Gastrocnemius medialis (tissue), 4 donors: ENCODE results near the gene SIDT1. TPM values are rescaled to one million over a fixed set of nuclear protein-coding genes. Genes with fewer than 3 reads are reported as not detected.

Experiments used
- ATAC-seq, 2 donors: fragments of 150-250 bp; one replicate each; pipeline ENCODE4 v1.9.1; 2016
- DNase-seq, 2 donors: peaks; one replicate each; pipeline ENCODE4 v3.0.0-alpha.2; 2019
- H3K27ac ChIP-seq, 4 donors: fragments of 200-600 bp; sonication (generic); 1 replicate in 1 of 4; 2 replicates in 3 of 4; pipeline ENCODE4 v1.5.1; 2016 to 2018; ENCODE audit warnings: mild to moderate bottlenecking in 2 of 4, moderate library complexity in 1 of 4
- H3K27me3 ChIP-seq, 3 donors: fragments of 200-600 bp; sonication (generic) in 2 of 3; 1 replicate in 1 of 3; 2 replicates in 2 of 3; pipeline versions ENCODE4 v1.5.1 to v1.6.0; 2016 to 2019; ENCODE audit warnings: mild to moderate bottlenecking in 1 of 3, moderate library complexity in 1 of 3
- H3K36me3 ChIP-seq, 2 donors: fragments of 200-600 bp; sonication (generic) in 1 of 2; one replicate each; pipeline ENCODE4 v1.5.1; 2017 to 2018
- H3K4me1 ChIP-seq, 2 donors: fragments of 200-600 bp; sonication (generic) in 1 of 2; one replicate each; pipeline ENCODE4 v1.5.1; 2016 to 2017; ENCODE audit warnings: mild to moderate bottlenecking in 2 of 2
- H3K4me3 ChIP-seq, 4 donors: fragments of 200-600 bp; sonication (generic) in 3 of 4; 1 replicate in 1 of 4; 2 replicates in 3 of 4; pipeline ENCODE4 v1.5.1; 2016 to 2019; ENCODE audit warnings: mild to moderate bottlenecking in 2 of 4
- H3K9me3 ChIP-seq, 3 donors: fragments of 200-600 bp; sonication (generic) in 2 of 3; 1 replicate in 1 of 3; 2 replicates in 2 of 3; pipeline ENCODE4 v1.5.1; 2016 to 2019
- CTCF ChIP-seq, 5 experiments: fragments of 450-650 bp in 3 of 5; fragments of 200-600 bp in 2 of 5; sonication (generic) in 2 of 5; IDR thresholded peaks in 4 of 5; conservative IDR thresholded peaks in 1 of 5; 1 replicate in 4 of 5; 2 replicates in 1 of 5; pipeline ENCODE4 v1.5.1; 2016 to 2019; ENCODE audit warnings: antibody characterized with exemption in 5 of 5, mild to moderate bottlenecking in 3 of 5, moderate library complexity in 3 of 5
- POLR2A ChIP-seq, 2 donors: fragments of 450-650 bp; IDR thresholded peaks; one replicate each; pipeline ENCODE4 v1.6.1; 2017; ENCODE audit warnings: antibody characterized with exemption in 2 of 2, mild to moderate bottlenecking in 2 of 2, moderate library complexity in 2 of 2
- in situ Hi-C, 4 donors: fragments of 200-750 bp; cut with MboI; loops; one replicate each; pipeline versions ENCODE4 v1.15.0 to v1.8.0; 2017; ENCODE audit warnings: low sequenced_read_pairs in 4 of 4
- intact Hi-C: fragments of 100-400 bp; cut with DNase I; formaldehyde crosslinking; loops from one replicate; pipeline ENCODE4 v1.15.1; 2023; ENCODE audit warnings: low total_unique reads
- total RNA-seq, 4 donors: library from RNA; depleted of rRNA; stranded (reverse); fragments of >200 nt; gene quantifications; one replicate each; pipeline versions ENCODE4 v1.1.0 to v1.2.3, GENCODE V29; 2016

Gene SIDT1
- total RNA-seq, 4 donors from 2014 or later: 0.13 to 0.87 (median 0.19) TPM; not detected in 1

GRCh38 chr3:113545594-113545993 lies 13.2 kb downstream of the SIDT1 start:
- intact Hi-C loops: no loop called here
- H3K4me3 ChIP-seq: no peak overlapping the region
- H3K36me3 ChIP-seq: no peaks in the 10 kb centered on the region
- no peaks in the 10 kb centered on the region for H3K27me3 ChIP-seq
- DNase-seq (no peak), ATAC-seq (no peak)
- no peaks in the 10 kb centered on the region for H3K9me3 ChIP-seq
- H3K4me1 ChIP-seq: no peaks in the 10 kb centered on the region
- in situ Hi-C loops: no loop called here
- no peak for TF ChIP-seq POLR2A (IDR thresholded peaks at IDR 0.05)
- no peak for TF ChIP-seq CTCF (IDR thresholded peaks at IDR 0.05 in 4 of 5, conservative IDR thresholded peaks at IDR 0.05 in 1 of 5)
- H3K27ac ChIP-seq: no peak overlapping the region

GRCh38 chr3:113546414-113546893 lies 14.1 kb downstream of the SIDT1 start:
- intact Hi-C loops: no loop called here
- DNase-seq: no peak

DNA sequence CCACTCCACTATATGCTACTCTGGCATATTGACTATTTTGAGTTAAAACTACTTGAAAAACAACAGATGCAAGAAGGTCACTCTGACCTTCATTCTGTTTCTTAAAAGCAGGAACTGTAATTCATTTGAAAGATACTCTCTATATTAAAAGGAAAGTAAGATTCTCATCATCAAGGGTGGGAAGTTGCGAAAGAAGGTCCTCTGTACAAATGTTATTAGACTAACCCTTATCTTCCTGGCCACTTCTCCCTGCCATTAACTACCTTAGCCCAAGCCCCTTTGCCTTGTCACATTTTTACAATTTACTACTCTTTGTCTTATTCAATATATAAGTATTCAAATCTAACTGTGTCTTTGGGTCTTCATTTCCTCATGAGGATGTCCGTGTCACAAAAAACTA lies 16.1 kb downstream of the SIDT1 start:
- TF ChIP-seq CTCF (IDR thresholded peaks at IDR 0.05 in 4 of 5, conservative IDR thresholded peaks at IDR 0.05 in 1 of 5): no peak
- in situ Hi-C loops: no loop called here
- H3K36me3 ChIP-seq: no peaks in the 10 kb centered on the region
- H3K27ac ChIP-seq: no peak overlapping the region
- ATAC-seq: no peak
- H3K4me3 ChIP-seq: no peak overlapping the region
- DNase-seq: no peak
- H3K4me1 ChIP-seq: no peaks in the 10 kb centered on the region
- intact Hi-C loops: no loop called here
- no peaks in the 10 kb centered on the region for H3K9me3 ChIP-seq
- H3K27me3 ChIP-seq: no peaks in the 10 kb centered on the region

More at GRCh38 chr3:113546414-113546893, 14.1 kb downstream of the SIDT1 start:
- TF ChIP-seq CTCF (IDR thresholded peaks at IDR 0.05 in 4 of 5, conservative IDR thresholded peaks at IDR 0.05 in 1 of 5): no peak
- TF ChIP-seq POLR2A (IDR thresholded peaks at IDR 0.05): no peak
- Histone ChIP-seq H3K9me3 (no peaks in the 10 kb centered on the region), H3K27ac (no peak overlapping the region), H3K4me1 (no peaks in the 10 kb centered on the region), H3K4me3 (no peak overlapping the region), H3K27me3 (no peaks in the 10 kb centered on the region), H3K36me3 (no peaks in the 10 kb centered on the region)
- ATAC-seq: no peak
- in situ Hi-C loops: no loop called here

DNA sequence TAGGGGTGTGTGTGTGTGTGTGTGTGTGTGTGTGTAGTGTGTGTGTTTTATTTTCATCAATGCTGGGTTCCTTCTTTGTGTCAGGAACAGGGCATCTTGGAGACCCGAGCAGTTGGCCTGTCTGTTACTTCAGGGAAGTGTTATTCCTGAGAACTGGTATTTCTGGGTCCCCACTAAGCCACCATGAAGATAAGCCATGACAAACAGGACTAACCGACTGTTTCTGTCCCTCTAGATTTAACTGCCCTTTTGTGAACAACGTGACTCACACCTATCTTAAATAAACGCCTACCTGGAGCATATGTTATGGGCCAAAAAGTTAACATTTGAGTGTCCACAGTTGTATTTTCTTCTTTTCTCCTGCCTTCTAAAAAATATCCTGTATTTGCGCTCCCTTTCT lies 19.5 kb downstream of the SIDT1 start:
- no peaks in the 10 kb centered on the region for H3K9me3 ChIP-seq
- H3K4me1 ChIP-seq: no peaks in the 10 kb centered on the region
- no peak overlapping the region for H3K4me3 ChIP-seq
- no peak for DNase-seq
- TF ChIP-seq POLR2A (IDR thresholded peaks at IDR 0.05) (no peak), CTCF (IDR thresholded peaks at IDR 0.05 in 4 of 5, conservative IDR thresholded peaks at IDR 0.05 in 1 of 5) (no peak)
- no peaks in the 10 kb centered on the region for H3K27me3 ChIP-seq
- no peak for ATAC-seq
- H3K36me3 ChIP-seq: no peaks in the 10 kb centered on the region
- no peak overlapping the region for H3K27ac ChIP-seq
- in situ Hi-C loops (no loop called here), intact Hi-C loops (no loop called here)

GRCh38 chr3:113552851-113553250 lies 20.5 kb downstream of the SIDT1 start:
- intact Hi-C loops: no loop called here
- ATAC-seq (no peak), DNase-seq (no peak)
- TF ChIP-seq CTCF (IDR thresholded peaks at IDR 0.05 in 4 of 5, conservative IDR thresholded peaks at IDR 0.05 in 1 of 5) (no peak), POLR2A (IDR thresholded peaks at IDR 0.05) (no peak)
- Histone ChIP-seq H3K4me1 (no peaks in the 10 kb centered on the region), H3K9me3 (no peaks in the 10 kb centered on the region), H3K36me3 (no peaks in the 10 kb centered on the region), H3K4me3 (no peak overlapping the region), H3K27me3 (no peaks in the 10 kb centered on the region), H3K27ac (no peak overlapping the region)
- in situ Hi-C loops: no loop called here
